Nephron progenitor cell (in vitro differentiated cells): ENCODE results near the gene VGLL1.

Source experiments
- DNase-seq: peaks from one replicate; pipeline ENCODE4 v3.0.0; 2021
- H3K27ac Mint-ChIP-seq: 2 replicates; pipeline ENCODE4 v1.8.0; 2021; ENCODE audit warnings: mild to moderate bottlenecking, moderate library complexity, mixed read lengths
- H3K27me3 Mint-ChIP-seq: 2 replicates; pipeline ENCODE4 v1.8.0; 2021; ENCODE audit warnings: mild to moderate bottlenecking, low read depth, mixed read lengths; ENCODE audit not compliant: poor library complexity
- H3K36me3 Mint-ChIP-seq: 2 replicates; pipeline ENCODE4 v1.8.0; 2021; ENCODE audit warnings: low read depth, mixed read lengths
- H3K4me1 Mint-ChIP-seq: 2 replicates; pipeline ENCODE4 v1.8.0; 2021; ENCODE audit warnings: mixed read lengths
- H3K4me3 Mint-ChIP-seq: 2 replicates; pipeline ENCODE4 v1.8.0; 2021; ENCODE audit warnings: mild to moderate bottlenecking, moderate library complexity, mixed read lengths
- H3K9me3 Mint-ChIP-seq: 2 replicates; pipeline ENCODE4 v1.8.0; 2021; ENCODE audit warnings: mild to moderate bottlenecking, moderate library complexity, mixed read lengths
- TF ChIP-seq, protein P1 (sequence below): fragments of 200-600 bp; sonication (generic); IDR thresholded peaks from 2 replicates; pipeline ENCODE4 v1.5.0; 2021; ENCODE audit warnings: antibody characterized with exemption

The VGLL1 gene

DNA sequence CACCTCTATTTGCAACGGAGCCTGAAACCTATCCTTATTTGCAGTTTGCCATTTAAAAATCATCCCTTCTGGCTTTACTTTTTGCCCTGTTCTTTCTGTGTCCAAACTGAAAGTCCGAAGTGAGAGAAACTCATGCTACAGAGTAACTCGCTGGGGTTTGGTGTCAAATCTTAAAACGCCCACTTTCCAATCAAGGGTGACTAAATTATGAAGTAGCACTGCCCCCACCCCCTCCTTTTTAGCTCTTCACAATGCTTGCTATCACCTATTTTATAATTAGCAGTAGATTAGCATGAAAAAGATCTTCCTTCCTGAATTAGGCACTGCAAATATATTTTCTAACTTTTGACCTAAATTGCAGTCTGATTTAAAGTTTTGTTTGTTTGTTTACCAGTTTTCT, 52.5 kb downstream of the VGLL1 start:
- Mint-ChIP-seq H3K27ac (no peak overlapping the region), H3K4me3 (no peak overlapping the region), H3K27me3 (peaks cover 11% of the 10 kb centered on the region), H3K36me3 (no peaks in the 10 kb centered on the region), H3K4me1 (peaks cover 34% of the 10 kb centered on the region), H3K9me3 (peaks cover 36% of the 10 kb centered on the region)
- no peak for DNase-seq
- TF ChIP-seq, protein P1, sequence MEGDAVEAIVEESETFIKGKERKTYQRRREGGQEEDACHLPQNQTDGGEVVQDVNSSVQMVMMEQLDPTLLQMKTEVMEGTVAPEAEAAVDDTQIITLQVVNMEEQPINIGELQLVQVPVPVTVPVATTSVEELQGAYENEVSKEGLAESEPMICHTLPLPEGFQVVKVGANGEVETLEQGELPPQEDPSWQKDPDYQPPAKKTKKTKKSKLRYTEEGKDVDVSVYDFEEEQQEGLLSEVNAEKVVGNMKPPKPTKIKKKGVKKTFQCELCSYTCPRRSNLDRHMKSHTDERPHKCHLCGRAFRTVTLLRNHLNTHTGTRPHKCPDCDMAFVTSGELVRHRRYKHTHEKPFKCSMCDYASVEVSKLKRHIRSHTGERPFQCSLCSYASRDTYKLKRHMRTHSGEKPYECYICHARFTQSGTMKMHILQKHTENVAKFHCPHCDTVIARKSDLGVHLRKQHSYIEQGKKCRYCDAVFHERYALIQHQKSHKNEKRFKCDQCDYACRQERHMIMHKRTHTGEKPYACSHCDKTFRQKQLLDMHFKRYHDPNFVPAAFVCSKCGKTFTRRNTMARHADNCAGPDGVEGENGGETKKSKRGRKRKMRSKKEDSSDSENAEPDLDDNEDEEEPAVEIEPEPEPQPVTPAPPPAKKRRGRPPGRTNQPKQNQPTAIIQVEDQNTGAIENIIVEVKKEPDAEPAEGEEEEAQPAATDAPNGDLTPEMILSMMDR, result no peak

DNA sequence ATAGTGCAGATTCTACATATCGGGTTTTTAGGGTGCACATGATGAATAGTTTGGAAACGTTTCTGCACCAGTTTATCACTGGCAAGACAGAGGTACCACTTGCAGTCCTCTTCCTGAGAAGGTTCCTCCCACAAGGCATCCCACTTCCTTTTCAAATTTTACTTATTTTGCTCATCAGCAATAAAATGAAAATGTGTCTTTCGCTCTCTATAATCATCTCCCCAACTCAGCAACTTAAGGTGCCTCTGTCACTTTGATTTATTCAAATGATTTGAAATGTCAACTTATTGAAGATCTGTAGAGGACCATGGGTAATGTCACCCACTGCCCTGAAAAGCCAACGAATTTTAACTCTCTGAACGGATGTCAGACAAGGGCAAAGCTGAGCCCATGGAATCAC, 53.2 kb downstream of the VGLL1 start:
- peaks cover 14% of the 10 kb centered on the region for H3K27me3 Mint-ChIP-seq
- peaks cover 35% of the 10 kb centered on the region for H3K9me3 Mint-ChIP-seq
- no peaks in the 10 kb centered on the region for H3K36me3 Mint-ChIP-seq
- TF ChIP-seq, protein P1, result no peak
- no peak overlapping the region for H3K27ac Mint-ChIP-seq
- DNase-seq, result no peak
- H3K4me3 Mint-ChIP-seq, result no peak overlapping the region
- H3K4me1 Mint-ChIP-seq, result peaks cover 38% of the 10 kb centered on the region

DNA sequence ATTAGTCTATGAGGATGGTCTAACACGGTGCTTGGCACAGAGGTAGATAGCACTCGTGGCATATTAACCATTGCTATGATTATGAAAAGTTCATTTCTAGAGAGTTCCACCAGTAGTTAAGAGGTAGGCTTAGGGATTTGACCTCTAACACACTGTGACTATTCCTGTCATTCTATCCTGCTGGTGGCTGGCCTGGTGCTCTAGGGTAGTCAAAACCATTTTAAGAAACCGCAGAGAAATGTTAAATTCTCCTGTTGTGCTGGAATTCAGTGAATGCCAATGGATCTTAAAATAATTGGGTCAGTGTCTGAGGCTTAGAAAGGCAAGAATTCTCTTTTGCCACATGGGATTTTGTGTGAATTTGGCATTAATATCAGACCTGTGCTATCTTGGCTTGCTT, 53.9 kb downstream of the VGLL1 start:
- TF ChIP-seq, protein P1, result no peak
- no peak for DNase-seq
- Mint-ChIP-seq H3K27me3 (peaks cover 11% of the 10 kb centered on the region), H3K9me3 (peaks cover 31% of the 10 kb centered on the region), H3K36me3 (no peaks in the 10 kb centered on the region), H3K4me3 (no peak overlapping the region), H3K4me1 (peaks cover 34% of the 10 kb centered on the region), H3K27ac (no peak overlapping the region)

DNA sequence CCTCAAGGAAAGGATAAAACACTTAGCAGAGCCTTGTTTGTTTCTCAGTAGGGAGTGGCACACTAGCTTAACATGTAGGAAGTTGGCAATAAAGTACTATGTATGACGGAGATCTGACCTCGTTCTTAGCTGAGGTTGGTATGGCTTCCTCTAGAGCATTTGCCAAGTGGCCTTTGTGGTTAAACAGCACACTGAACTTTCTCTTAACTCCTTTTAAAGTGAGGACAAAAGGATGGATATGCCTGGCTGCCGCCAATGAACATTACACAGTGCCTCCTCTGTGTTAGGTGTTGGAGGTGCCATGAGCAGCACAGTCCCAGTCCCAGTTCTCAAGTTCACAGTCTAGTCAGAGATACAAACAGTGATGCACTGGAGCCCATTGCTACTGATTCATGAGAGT, 54.4 kb downstream of the VGLL1 start:
- no peaks in the 10 kb centered on the region for H3K36me3 Mint-ChIP-seq
- peaks cover 33% of the 10 kb centered on the region for H3K4me1 Mint-ChIP-seq
- no peak overlapping the region for H3K4me3 Mint-ChIP-seq
- no peak overlapping the region for H3K27ac Mint-ChIP-seq
- DNase-seq, result no peak
- peaks cover 30% of the 10 kb centered on the region for H3K9me3 Mint-ChIP-seq
- peaks cover 11% of the 10 kb centered on the region for H3K27me3 Mint-ChIP-seq
- TF ChIP-seq, protein P1, result no peak

DNA sequence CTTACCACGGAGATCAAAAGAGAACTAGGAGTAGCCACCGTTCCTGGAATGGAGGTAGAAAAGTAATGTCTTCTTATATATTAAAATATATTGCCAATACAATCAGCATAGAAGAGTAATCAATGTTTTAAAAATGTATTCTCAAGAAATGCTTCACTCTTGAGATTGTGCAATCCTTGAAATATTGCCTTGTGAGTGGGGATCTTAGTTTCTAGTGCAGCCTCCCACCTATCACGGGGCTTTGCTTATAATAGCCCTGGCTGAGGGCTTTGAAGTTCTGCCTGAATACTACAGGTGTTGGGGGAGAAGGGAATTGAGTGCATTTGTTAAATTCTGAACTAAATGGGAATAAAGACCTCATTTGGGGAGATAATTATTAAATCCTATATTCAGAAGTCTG, 55.5 kb downstream of the VGLL1 start:
- Mint-ChIP-seq H3K4me3 (no peak overlapping the region), H3K27ac (no peak overlapping the region), H3K27me3 (peaks cover 7% of the 10 kb centered on the region), H3K9me3 (peaks cover 33% of the 10 kb centered on the region), H3K36me3 (no peaks in the 10 kb centered on the region), H3K4me1 (peaks cover 33% of the 10 kb centered on the region)
- TF ChIP-seq, protein P1, result no peak
- DNase-seq, result no peak

DNA sequence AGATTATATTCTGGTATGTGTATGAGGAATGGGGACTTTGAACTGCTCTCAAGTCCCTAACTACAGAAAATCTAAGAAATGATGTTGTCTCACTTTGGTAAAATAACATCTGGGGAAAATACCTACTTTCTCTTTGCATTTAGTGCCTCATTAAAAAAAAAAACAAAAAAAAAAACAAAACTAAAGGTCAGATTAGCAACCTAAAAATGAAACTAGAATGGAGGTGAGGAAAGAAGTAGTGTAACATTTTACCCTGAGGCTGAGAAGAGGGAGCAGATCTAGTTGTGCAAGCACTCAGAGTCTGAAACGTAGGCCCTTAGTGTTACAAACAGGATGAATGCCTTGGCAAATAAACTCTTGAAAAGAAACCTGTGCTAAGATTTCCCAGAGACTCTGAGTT, 56.0 kb downstream of the VGLL1 start:
- Mint-ChIP-seq H3K4me1 (peaks cover 33% of the 10 kb centered on the region), H3K9me3 (peaks cover 31% of the 10 kb centered on the region), H3K36me3 (no peaks in the 10 kb centered on the region), H3K27me3 (peaks cover 7% of the 10 kb centered on the region), H3K27ac (no peak overlapping the region), H3K4me3 (no peak overlapping the region)
- TF ChIP-seq, protein P1, result no peak
- DNase-seq, result no peak
